Subcutaneous adipose tissue (tissue), 4 donors: ENCODE results near the gene CDH22. TPM values are rescaled to one million over a fixed set of nuclear protein-coding genes. Genes with fewer than 3 reads are reported as not detected.

Experiments used
- CTCF ChIP-seq: fragments of 450-650 bp; IDR thresholded peaks from one replicate; pipeline ENCODE4 v1.5.1; 2016; ENCODE audit warnings: low read depth, mild to moderate bottlenecking, control low read depth, antibody characterized with exemption, moderate library complexity
- total RNA-seq, 4 donors: library from RNA; depleted of rRNA; stranded (reverse); fragments of >200 nt; gene quantifications; one replicate each; pipeline ENCODE4 v1.1.0, GENCODE V29; 2016

Gene CDH22
- total RNA-seq, 4 donors from 2014 or later: not detected

- no peak for TF ChIP-seq CTCF
Observed at GRCh38 chr20:46316984-46317684, 8.8 kb upstream of the CDH22 start.

GRCh38 chr20:46315311-46315710 is 7.0 kb upstream of the CDH22 start:
- TF ChIP-seq CTCF: no peak

DNA sequence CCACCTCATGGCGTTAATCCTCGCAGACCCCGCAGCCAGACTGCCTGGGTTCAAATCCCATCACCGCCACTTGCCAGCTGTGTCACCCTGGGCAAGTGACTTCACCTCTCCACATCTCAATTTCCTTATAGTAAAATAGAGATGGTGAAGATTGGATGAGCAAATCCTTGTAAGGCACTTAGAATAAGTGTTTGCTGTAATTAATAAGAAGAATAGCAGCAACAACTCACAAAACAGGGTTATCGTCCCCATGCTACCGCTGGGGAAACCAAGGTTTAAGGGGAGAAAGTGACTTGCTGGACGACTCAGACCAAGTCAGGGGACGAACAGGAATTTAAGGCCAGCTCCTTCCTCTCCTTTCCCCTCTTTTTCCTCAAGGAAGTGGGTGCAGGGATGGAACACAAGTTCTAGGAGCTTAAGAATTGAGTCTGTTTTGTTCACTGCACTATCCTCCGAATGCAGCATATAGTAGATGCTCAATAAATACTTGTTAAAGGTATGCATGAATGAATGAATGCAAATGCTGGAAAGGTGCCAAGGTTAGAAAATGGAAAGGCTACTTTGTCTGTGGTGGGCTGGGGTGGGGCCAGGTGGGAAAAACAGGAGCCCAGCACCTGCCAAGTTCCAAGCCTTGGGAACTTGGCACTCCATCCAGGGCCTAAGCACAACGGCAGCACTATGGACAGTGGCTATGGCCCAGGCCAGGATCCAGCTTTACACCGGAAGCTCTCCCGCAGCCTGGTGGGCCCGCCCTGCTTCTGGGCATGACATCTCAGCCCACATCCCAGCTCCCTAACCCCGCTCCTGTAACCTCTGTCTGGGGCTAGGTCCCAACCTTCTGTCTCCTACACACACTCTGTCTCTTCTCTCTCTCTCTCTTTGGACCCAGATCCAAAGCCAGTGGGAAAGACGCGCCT is 4.9 kb upstream of the CDH22 start:
- TF ChIP-seq CTCF: no peak

DNA sequence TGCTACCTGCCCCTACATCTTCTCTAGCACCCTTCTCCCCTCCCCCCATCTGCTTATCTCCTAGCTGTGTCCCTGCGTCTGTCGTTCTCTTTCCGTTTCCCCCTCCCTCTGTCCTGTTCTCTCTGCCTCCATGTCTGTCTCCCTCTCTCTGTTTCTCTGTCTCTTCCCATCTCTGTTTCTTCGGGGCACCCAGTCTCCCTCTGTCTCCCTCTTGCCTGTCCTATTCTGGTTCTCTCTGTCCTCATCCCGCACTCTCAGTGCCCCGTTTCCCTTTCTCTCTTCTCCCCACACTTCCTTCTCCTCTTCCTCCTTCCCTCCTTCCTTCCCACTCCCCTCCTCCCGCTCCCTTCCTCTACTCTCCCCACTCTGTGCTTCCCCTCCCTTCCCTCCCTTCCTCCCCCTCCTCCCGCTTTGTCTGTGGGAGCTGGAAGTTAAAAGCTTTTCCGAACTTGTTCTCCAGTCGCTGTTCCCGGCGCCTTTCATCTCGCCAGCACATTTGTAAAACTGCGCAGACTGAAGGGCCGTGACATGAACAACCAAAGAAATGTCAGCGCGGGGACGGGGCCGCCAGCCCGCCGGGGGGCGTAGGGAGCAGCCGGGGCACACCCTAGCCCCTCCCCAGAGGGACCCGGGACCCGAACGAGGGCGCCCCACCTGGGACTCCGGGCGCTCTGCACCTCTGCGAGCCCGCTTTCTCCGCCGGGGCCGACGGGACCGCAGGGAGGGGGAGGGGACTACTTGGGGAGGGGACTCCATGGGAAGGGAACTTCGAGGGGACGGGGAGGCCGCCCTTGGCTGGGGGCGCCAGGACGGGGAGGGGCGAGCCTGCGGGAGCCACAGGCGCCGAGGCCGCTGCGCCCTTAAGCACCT is 4.0 kb upstream of the CDH22 start:
- TF ChIP-seq CTCF: no peak

DNA sequence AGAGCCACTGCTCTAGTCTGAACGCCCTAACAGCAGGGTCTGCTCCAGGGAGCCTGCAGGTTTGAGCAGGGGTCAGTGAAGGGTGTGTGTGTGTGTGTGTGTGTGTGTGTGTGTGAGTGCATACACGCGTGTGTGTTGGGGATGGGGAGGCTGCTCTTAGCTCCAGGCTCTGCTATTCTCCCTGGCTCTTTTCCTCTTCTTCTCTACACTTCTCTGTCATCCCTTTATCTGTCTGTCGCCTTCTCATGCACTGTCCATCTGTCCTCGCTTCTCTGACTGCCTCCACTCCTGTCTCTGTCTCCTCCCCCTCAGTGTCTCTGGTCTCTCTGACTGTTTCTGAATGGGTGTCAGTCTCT is 3.4 kb upstream of the CDH22 start:
- no peak for TF ChIP-seq CTCF

GRCh38 chr20:46311039-46311650 is 2.8 kb upstream of the CDH22 start:
- no peak for TF ChIP-seq CTCF
